NT2/D1 (cell line): ENCODE data around the gene KRTAP5-3.
"Not testable (repeated sequence)": the region's sequence is repeated elsewhere in the genome, so short reads cannot be mapped to it uniquely, and the experiment has no call there.

Experiments used
- DNase-seq: peaks from one replicate; pipeline ENCODE4 v3.0.0-alpha.2; 2011; ENCODE audit warnings: low read depth, low spot score
- H3K27me3 ChIP-seq: 2 replicates; pipeline ENCODE4 v1.6.0; 2011; ENCODE audit warnings: mild to moderate bottlenecking; ENCODE audit not compliant: insufficient read length, insufficient read depth
- H3K36me3 ChIP-seq: 2 replicates; pipeline ENCODE4 v1.6.1; 2011; ENCODE audit warnings: mild to moderate bottlenecking, low read length, mixed read lengths; ENCODE audit not compliant: insufficient read depth, insufficient read length
- H3K4me1 ChIP-seq: 2 replicates; pipeline ENCODE4 v1.5.1; 2011; ENCODE audit not compliant: insufficient read depth, insufficient read length
- H3K4me3 ChIP-seq: 2 replicates; pipeline ENCODE4 v1.5.1; 2011; ENCODE audit warnings: low read depth; ENCODE audit not compliant: insufficient read length
- H3K9ac ChIP-seq: 2 replicates; pipeline ENCODE4 v1.6.0; 2011; ENCODE audit warnings: low read depth; ENCODE audit not compliant: insufficient read length
- H3K9me3 ChIP-seq: 2 replicates; pipeline ENCODE4 v1.5.1; 2011; ENCODE audit warnings: mild to moderate bottlenecking, low read length; ENCODE audit not compliant: insufficient read depth
- SUZ12 ChIP-seq: IDR thresholded peaks from 2 replicates; pipeline ENCODE4 v1.6.1; 2011; ENCODE audit not compliant: insufficient read length, insufficient read depth; ENCODE audit errors: extremely low read depth
- YY1 ChIP-seq: IDR thresholded peaks from 2 replicates; pipeline ENCODE4 v1.6.1; 2011; ENCODE audit not compliant: insufficient read length, insufficient read depth
- ZNF274 ChIP-seq: IDR thresholded peaks from 2 replicates; pipeline ENCODE4 v1.6.1; 2011; ENCODE audit warnings: mild to moderate bottlenecking, low read depth, low read length

Gene KRTAP5-3

DNA sequence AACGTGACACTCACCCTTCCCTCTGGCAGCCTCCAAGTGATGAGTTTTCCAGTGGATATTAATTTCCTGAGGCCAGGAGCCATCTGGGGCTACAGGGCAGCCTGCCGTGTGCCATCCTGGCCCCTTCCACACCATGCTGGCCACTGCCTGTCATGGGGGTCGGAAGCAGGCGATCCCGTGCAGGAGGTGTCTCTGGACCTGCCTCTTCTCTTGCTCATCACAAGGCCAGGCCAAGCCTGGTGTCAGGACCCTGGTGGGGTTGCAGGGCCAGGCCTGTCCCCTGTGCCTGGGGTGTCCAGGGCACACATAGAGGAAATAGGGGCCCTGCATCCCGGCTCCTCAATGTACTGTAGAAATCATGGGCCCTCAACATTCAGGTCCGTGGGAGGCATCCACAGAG lies 3.6 kb downstream of the KRTAP5-3 start:
- H3K9ac ChIP-seq, result no peak overlapping the region
- H3K4me3 ChIP-seq, result no peak overlapping the region
- H3K36me3 ChIP-seq, result no peaks in the 10 kb centered on the region
- peaks cover 30% of the 10 kb centered on the region for H3K27me3 ChIP-seq
- H3K4me1 ChIP-seq, result peaks cover 7% of the 10 kb centered on the region
- no peak for DNase-seq
- TF ChIP-seq YY1 (no peak), ZNF274 (no peak), SUZ12 (no peak)
- no peaks in the 10 kb centered on the region for H3K9me3 ChIP-seq

DNA sequence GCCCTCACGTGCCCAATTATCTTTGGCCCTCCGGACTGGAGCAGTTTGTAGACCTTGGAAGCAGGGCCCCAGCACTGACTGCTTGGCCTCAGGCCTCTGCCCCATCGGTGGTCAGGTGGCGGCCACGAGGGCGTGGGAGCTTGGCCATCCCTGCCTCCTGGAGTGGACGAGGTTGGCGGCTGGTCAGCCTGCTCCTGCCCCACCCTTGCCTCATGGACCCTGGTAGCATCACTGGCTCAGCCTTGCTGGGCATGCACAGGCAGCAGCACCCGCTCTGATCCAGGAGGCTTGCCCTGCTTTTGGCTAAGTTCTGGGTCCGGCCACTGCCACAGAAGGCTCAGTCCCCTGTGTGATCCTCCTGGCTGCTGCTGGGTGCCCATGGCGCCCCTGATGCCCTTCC lies 4.1 kb downstream of the KRTAP5-3 start:
- no peak for DNase-seq
- no peaks in the 10 kb centered on the region for H3K9me3 ChIP-seq
- no peaks in the 10 kb centered on the region for H3K36me3 ChIP-seq
- H3K9ac ChIP-seq, result no peak overlapping the region
- TF ChIP-seq ZNF274, result no peak
- TF ChIP-seq YY1, result no peak
- TF ChIP-seq SUZ12, result no peak
- H3K4me1 ChIP-seq, result peaks cover 7% of the 10 kb centered on the region
- H3K27me3 ChIP-seq, result peaks cover 30% of the 10 kb centered on the region
- H3K4me3 ChIP-seq, result no peak overlapping the region

DNA sequence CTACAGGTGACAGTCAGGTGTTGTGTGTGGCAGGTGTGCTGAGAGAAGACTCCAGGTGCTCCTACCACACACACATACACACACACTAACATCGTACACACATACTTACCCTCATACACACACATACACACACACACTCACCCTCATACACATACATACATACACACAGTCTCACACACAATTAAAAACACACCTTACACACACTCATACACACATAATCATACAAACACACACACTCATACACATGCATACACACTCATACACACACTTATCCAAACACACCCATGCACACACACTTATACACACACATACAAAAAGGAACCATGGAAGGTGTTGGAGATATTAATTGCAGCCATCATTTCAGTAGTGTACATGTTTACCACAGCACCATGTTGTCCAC lies 4.6 kb downstream of the KRTAP5-3 start:
- Histone ChIP-seq H3K36me3 (no peaks in the 10 kb centered on the region), H3K4me1 (peaks cover 7% of the 10 kb centered on the region), H3K9ac (no peak overlapping the region), H3K27me3 (peaks cover 30% of the 10 kb centered on the region), H3K4me3 (no peak overlapping the region), H3K9me3 (no peaks in the 10 kb centered on the region)
- TF ChIP-seq YY1, result no peak
- TF ChIP-seq SUZ12, result no peak
- no peak for TF ChIP-seq ZNF274
- DNase-seq, result no peak

GRCh38 chr11:1601663-1602062 lies 6.6 kb downstream of the KRTAP5-3 start:
- not testable (repeated sequence) for H3K9ac ChIP-seq, H3K36me3 ChIP-seq, DNase-seq, H3K4me3 ChIP-seq, H3K9me3 ChIP-seq, H3K4me1 ChIP-seq
- peaks cover 16% of the 10 kb centered on the region for H3K27me3 ChIP-seq

DNA sequence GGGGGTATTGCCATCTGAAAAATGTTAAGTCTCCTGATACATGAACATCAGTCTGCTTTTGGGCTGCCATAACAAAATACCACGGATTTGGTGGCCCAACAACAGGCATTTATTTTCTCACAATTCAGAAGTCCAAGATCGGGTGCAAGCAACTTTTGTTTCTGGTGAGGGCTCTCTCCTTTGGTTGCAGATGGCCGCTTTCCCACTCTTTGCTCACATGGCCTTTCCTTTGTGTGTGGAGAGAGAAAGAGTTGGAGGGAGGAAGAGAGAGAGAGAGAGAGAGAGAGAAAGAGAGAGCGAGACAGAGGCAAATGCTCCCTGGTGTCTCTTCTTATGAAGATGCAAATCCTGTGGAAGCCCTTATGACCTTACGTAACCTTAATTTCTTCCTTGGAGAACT lies 7.6 kb downstream of the KRTAP5-3 start:
- TF ChIP-seq ZNF274, result no peak
- no peak for TF ChIP-seq YY1
- no peak for TF ChIP-seq SUZ12
- H3K27me3 ChIP-seq, result peaks cover 8% of the 10 kb centered on the region
- no peaks in the 10 kb centered on the region for H3K36me3 ChIP-seq

DNA sequence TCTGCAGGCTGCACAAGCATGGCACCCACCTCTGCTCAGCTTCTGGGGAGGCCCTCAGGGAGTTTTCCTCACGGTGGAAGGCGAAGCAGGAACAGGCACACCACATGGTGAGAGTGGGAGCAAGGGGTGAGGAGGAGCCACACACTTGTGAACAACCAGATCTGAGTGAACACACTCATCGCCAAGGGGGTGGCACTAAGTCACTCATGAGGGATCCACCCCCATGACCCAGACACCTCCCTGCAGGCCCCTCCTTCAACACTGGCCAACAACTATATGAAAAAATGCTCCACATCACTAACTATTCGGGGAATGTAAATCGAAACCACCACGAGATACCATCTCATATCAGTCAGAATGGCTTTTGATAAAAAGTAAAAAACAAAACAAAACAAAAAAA lies 9.4 kb downstream of the KRTAP5-3 start:
- Histone ChIP-seq H3K9ac (no peak overlapping the region), H3K9me3 (no peaks in the 10 kb centered on the region), H3K27me3 (peaks cover 4% of the 10 kb centered on the region), H3K4me1 (peaks cover 8% of the 10 kb centered on the region), H3K4me3 (no peak overlapping the region), H3K36me3 (no peaks in the 10 kb centered on the region)
- no peak for TF ChIP-seq ZNF274
- TF ChIP-seq SUZ12, result no peak
- TF ChIP-seq YY1, result no peak
- no peak for DNase-seq

More for the DNA sequence above, 7.6 kb downstream of the KRTAP5-3 start:
- no peak overlapping the region for H3K4me3 ChIP-seq
- H3K9me3 ChIP-seq, result no peaks in the 10 kb centered on the region
- DNase-seq, result no peak
- peaks cover 8% of the 10 kb centered on the region for H3K4me1 ChIP-seq
- no peak overlapping the region for H3K9ac ChIP-seq

DNA sequence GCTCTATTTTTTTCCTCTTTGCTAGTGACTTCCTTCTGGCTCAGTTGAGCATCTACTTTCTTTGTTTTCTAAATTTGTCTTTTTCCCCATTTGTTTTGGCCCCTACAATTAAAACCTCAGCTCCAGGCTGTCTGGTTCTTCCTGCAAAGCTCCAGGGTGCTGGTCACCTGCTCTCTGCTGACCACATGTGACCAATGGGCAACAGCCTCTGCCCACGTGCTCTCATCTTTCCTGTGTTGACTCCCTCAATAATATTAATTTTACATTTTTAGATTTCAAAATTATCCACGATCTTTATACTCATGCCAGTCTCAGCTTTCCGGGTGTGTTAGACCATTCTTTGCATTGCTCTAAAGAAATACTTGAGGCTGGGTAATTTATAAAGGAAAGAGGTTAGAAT lies 9.9 kb downstream of the KRTAP5-3 start:
- not testable (repeated sequence) for H3K36me3 ChIP-seq, H3K4me3 ChIP-seq, DNase-seq, H3K27me3 ChIP-seq, H3K9me3 ChIP-seq, H3K4me1 ChIP-seq, H3K9ac ChIP-seq

DNA sequence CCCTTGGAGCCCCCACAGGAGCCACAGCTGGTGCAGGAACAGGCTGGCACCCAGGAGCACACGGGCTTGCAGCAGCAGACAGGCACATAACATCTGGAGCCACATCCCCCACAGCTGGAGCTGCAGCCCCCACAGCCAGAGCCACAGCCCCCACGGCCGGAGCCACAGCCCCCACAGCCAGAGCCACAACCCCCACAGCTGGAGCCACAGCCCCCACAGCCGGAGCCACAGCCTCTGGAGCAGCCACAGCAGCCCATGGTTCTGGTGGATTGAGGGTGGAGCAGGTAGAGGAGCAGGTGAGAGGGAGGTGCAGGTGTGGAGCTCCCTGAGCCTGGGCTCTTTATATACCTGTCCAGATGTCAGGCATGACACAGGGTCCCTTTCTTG lies 10.3 kb downstream of the KRTAP5-3 start, which contains the start of gene KRTAP5-2:
TSS of gene KRTAP5-2 (minus strand) at position 301 of the 387 bp plus-strand sequence. CDS start at position 257, 44 bp downstream.
- TF ChIP-seq ZNF274 (no peak), YY1 (no peak), SUZ12 (no peak)
- Histone ChIP-seq H3K4me1 (peaks cover 8% of the 10 kb centered on the region), H3K36me3 (no peaks in the 10 kb centered on the region), H3K9me3 (no peaks in the 10 kb centered on the region), H3K9ac (no peak within 1 kb of the TSS), H3K4me3 (no peak within 1 kb of the TSS), H3K27me3 (peaks cover 4% of the 10 kb centered on the region)
- DNase-seq, result no peak
